ENCODE data around the gene F3. TPM values are rescaled to one million over a fixed set of nuclear protein-coding genes. Genes with fewer than 3 reads are reported as not detected.

Gene F3
- 460 and 781 TPM in 2 replicates for total RNA-seq

GRCh38 chr1:94541246-94542087, at the start of gene F3:
F3 (minus strand) TSS chr1:94541759; CDS start chr1:94541636, 123 bp downstream.

Other genes with a start within 250 kb of the F3 start
- gene ABCD3, start 123.4 kb downstream of the F3 start, total RNA-seq = 47.2 and 50.7 TPM in 2 replicates